SKM-1 treated with dmso at 0.1 percent for 144 hours (cell line): ENCODE data around the gene PCDHGB3.
"Not testable (repeated sequence)": the region's sequence is repeated elsewhere in the genome, so short reads cannot be mapped to it uniquely, and the experiment has no call there.

ENCODE experiments used
- DNase-seq: peaks from one replicate; lab custom pipeline; 2025; ENCODE audit not compliant: unreplicated experiment; lab: John Stamatoyannopoulos, UW

PCDHGB3 gene

DNA sequence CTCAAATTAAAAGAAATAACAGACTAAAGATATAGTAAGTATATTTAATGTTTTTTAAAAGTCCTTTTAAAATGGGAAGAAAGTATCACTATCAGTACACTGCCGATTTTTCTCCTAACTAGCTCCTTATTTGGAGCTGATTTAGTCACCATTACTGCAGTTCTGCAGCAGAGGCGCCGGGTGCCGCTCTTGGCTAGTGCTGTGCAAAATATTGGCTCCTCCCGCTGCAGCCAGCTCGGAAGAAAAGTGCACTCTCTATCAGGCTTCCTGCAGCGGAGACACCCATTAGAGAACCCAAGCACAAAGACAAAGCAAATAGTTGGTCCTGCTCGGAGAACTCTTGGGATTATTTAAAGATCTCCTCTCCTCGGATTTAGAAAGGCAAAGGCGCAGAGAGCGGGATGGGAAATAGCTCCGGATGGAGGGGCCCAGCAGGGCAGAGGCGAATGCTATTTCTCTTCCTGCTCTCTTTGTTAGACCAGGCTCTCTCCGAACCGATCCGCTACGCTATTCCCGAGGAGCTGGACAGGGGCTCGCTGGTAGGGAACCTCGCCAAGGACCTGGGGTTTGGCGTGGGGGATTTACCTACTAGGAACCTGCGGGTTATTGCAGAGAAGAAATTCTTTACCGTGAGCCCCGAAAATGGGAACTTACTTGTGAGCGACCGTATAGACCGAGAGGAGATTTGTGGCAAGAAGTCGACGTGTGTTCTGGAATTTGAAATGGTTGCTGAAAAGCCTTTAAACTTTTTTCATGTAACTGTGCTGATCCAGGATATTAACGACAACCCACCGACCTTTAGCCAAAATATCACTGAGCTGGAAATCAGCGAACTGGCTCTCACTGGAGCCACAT, at the start of gene PCDHGB3:
TSS of gene PCDHGB3 (plus strand) at position 249 of the 855 bp plus-strand sequence. CDS start at position 402, 153 bp downstream.
- DNase-seq, result no peak

DNA sequence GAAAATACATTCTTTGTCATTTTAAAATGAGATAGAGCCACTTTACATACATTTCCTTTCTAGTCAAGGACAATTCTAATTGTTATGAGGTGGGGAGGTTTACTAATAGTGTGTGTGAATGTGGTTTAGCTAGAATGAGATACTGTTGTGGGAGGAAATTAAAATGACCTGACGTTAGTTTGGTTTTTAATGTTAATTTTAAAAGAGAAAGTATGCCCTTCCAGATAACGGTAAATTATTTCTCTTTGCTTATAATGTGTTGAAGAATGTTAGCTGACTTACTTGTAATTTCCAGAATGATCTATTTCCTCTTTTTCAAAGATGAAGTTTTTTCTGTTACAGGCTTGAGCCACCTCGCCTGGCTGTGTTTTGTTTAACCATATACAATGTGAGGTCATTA, 47.8 kb upstream of the PCDHGB3 start:
- DNase-seq, result no peak

- no peak for DNase-seq
Measured at GRCh38 chr5:141326088-141326854, 43.8 kb upstream of the PCDHGB3 start.

DNA sequence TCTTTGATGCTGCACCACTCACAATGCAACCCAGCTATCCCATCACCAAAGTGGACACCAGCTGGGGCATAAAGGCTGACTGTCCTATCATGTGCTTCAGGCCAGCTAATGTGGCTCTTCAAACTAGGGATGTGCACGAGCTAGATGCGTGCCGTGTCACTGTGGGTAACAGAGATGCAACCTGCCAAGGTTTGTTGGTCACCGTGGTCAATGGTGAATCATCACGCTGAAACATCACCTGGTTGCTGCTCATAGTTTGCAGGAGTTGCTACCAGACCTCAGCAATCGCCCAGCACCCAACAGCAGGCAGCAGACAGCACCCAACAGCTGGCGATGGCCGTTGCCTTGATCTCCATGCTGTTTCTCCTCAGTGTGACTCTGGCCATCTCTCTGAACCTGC, 41.8 kb upstream of the PCDHGB3 start:
- no peak for DNase-seq

DNA sequence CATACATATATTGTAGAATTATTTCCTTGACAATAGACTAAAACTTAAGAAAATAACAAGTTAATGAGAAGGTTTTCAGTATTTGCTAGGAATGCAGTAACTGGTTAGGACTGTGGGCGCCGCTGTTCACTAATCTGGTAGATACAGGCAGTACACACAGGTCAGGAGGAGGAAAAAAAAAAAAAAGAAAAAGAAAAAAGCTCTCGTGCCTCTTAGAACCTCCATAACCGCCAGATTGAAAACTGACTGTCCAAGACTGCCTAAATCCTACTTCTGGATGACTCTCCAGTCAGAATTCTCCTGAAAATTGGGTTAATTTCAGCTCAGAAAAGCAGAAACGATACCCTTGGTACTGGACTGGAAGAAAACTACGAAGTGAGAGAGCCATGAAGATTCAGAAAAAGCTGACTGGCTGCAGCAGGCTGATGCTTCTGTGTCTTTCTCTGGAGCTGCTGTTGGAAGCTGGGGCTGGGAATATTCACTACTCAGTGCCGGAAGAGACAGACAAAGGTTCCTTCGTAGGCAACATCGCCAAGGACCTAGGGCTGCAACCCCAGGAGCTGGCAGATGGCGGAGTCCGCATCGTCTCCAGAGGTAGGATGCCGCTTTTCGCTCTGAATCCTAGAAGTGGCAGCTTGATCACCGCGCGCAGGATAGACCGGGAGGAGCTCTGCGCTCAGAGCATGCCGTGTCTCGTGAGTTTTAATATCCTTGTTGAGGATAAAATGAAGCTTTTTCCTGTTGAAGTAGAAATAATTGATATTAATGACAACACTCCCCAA, 39.6 kb upstream of the PCDHGB3 start, which contains the start of gene PCDHGA1:
TSS of gene PCDHGA1 (plus strand) at position 216 of the 782 bp plus-strand sequence.
- no peak for DNase-seq

GRCh38 chr5:141332571-141332970, 37.5 kb upstream of the PCDHGB3 start:
- DNase-seq, result not testable (repeated sequence)

DNA sequence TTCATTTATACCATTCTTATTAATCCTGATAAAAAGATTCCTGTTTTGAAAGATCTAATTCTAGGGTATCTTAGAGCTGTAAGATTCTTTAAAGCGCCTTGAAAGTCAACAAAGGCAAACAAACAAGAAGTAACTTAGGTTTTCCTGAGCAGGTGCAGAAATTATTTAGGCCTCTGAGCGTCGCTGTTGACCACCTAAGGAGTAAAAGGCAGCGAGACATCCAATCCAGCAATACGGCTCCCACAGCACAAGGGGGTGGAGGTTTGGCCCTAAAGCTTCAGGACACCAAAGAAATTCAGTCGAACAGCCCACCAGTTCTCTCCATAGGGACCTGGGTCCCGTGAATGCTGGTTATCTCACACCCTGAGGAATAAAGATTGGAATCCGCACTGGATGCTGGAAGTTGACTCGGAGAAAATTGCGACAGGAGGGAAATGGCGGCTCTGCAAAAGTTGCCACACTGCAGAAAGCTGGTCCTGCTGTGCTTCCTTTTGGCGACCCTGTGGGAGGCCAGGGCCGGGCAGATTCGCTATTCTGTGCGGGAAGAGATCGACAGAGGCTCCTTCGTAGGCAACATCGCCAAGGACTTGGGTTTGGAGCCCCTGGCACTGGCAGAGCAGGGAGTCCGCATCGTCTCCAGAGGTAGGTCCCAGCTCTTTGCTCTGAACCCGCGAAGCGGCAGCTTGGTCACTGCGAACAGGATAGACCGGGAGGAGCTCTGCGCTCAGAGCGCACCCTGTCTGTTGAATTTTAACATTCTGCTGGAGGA, 31.3 kb upstream of the PCDHGB3 start, which contains the start of gene PCDHGA2:
TSS of gene PCDHGA2 (plus strand) at position 223 of the 769 bp plus-strand sequence.
- no peak for DNase-seq

GRCh38 chr5:141340781-141341354, 29.2 kb upstream of the PCDHGB3 start:
- DNase-seq, result not testable (repeated sequence)

DNA sequence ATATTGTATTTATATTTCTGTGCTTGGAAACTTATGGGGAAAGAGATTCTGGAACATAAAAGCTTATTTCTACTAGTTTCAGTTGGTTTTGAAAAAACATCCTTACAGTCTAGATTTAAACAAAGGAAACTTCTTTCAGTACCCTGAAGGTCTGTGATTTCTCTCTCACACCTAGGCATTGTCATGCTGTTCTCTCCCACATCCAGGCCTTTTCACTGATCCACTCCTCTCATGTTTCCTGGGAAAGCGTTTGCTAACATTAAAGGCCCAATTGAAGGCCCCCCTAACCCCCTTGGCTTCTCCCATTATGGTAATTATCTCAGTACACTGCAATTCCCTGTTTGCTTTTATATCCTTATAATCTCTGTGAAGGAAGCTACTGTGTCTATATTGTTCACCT, 27.3 kb upstream of the PCDHGB3 start:
- DNase-seq, result no peak

GRCh38 chr5:141343242-141343952, 26.6 kb upstream of the PCDHGB3 start, which contains the start of gene PCDHGA3:
Gene PCDHGA3, plus strand, starts transcription at chr5:141343829. Its CDS starts 205 bp downstream, at chr5:141344034.
- no peak for DNase-seq

DNA sequence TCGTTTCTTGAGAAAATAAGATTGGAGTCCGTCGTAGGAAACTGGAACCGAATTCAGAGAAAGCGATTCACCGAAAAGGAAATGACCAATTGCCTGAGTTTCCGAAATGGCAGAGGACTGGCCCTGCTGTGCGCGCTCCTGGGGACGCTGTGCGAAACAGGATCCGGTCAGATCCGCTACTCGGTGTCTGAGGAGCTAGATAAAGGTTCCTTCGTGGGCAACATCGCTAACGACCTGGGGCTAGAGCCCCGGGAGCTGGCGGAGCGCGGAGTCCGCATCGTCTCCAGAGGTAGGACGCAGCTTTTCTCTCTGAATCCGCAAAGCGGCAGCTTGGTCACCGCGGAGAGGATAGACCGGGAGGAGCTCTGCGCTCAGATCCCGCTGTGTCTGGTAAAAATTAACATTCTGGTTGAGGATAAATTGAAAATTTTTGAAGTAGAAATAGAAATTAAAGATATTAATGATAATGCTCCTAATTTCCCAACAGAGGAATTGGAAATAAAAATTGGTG, 26.0 kb upstream of the PCDHGB3 start:
- no peak for DNase-seq

- no peak for DNase-seq
Measured at GRCh38 chr5:141345327-141345726, 24.7 kb upstream of the PCDHGB3 start.

GRCh38 chr5:141346017-141346416, 24.0 kb upstream of the PCDHGB3 start:
- DNase-seq, result not testable (repeated sequence)

GRCh38 chr5:141349917-141350619, 20.0 kb upstream of the PCDHGB3 start, which contains the start of gene PCDHGB1:
Gene PCDHGB1, plus strand, starts transcription at chr5:141350099. Its CDS starts 162 bp downstream, at chr5:141350261.
- peak; percentile 8 for DNase-seq

DNA sequence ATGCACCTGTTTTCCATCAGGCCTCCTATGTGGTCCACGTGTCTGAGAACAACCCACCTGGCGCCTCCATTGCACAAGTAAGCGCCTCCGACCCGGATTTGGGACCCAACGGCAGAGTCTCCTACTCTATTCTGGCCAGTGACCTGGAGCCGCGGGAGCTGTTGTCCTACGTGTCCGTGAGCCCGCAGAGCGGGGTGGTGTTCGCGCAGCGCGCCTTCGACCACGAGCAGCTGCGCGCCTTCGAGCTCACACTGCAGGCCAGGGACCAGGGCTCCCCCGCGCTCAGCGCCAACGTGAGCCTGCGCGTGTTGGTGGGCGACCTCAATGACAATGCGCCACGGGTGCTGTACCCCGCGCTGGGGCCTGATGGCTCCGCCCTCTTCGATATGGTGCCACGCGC, 18.5 kb upstream of the PCDHGB3 start:
- no peak for DNase-seq

DNA sequence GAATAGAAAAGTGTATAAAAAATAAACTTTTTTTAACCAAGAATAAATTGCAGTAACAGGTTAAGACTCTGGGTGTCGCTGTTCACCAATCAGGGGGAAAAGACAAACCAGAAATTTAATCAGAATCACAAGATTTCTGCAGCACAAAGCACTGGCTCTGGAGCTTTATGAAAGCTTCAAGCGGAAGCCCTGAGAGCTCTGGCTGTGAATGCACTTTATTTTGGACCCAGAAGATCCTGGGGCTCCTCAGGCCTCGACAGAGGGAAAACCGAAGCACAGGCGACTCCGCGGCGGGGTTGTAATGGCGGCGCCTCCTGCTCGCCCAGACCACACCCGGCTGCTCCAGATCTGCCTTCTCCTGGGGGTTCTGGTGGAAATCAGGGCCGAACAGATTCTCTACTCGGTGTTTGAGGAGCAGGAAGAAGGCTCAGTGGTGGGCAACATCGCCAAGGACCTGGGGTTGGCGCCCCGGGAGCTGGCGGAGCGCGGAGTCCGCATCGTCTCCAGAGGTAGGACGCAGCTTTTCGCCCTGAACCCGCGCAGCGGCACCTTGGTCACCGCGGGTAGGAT, 15.1 kb upstream of the PCDHGB3 start, which contains the start of gene PCDHGA4:
TSS of gene PCDHGA4 (plus strand) at position 122 of the 570 bp plus-strand sequence. CDS start at position 209, 87 bp downstream.
- DNase-seq, result no peak

- no peak for DNase-seq
Measured at GRCh38 chr5:141355641-141356040, 14.4 kb upstream of the PCDHGB3 start.

DNA sequence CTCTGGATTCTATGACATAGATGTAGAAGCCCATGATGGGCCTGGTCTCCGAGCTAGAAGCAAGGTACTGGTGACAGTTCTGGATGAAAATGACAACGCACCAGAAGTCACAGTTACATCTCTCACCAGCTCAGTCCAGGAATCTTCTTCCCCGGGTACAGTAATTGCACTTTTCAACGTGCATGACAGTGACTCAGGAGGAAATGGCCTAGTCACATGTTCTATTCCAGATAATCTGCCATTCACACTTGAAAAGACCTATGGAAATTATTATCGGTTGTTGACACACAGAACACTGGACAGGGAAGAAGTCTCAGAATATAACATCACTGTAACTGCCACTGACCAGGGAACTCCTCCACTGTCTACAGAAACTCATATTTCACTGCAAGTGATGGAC, 13.9 kb upstream of the PCDHGB3 start:
- no peak for DNase-seq
